Measurements from ENCODE around the gene SPEG. TPM values are rescaled to one million over a fixed set of nuclear protein-coding genes. Genes with fewer than 3 reads are reported as not detected.

SPEG gene
- total RNA-seq, 1 experiment from 2014 or later = 33.3 TPM

- no peak for DNase-seq (ENCODE audit: low read depth)
These were observed 78.0 kb downstream of the SPEG start for GRCh38 chr2:219512524-219513216.

GRCh38 chr2:219513787-219514186, 79.1 kb downstream of the SPEG start:
- DNase-seq (ENCODE audit: low read depth) = no peak

GRCh38 chr2:219514196-219514761, 79.6 kb downstream of the SPEG start, which contains the start of gene ASIC4:
Gene ASIC4 (plus strand): TSS chr2:219514482. CDS start chr2:219514725, 243 bp downstream.
- peak; percentile 48 for DNase-seq (ENCODE audit: low read depth)

- no peak for DNase-seq (ENCODE audit: low read depth)
These were observed 80.2 kb downstream of the SPEG start for GRCh38 chr2:219514836-219515235.

- DNase-seq (ENCODE audit: low read depth) = no peak
These were observed 81.4 kb downstream of the SPEG start for GRCh38 chr2:219515874-219516629.

- DNase-seq (ENCODE audit: low read depth) = no peak
These were observed 82.2 kb downstream of the SPEG start for GRCh38 chr2:219516888-219517287.

GRCh38 chr2:219517954-219518778, 83.5 kb downstream of the SPEG start:
- no peak for DNase-seq (ENCODE audit: low read depth)

- no peak for DNase-seq (ENCODE audit: low read depth)
These were observed 84.9 kb downstream of the SPEG start for GRCh38 chr2:219519526-219519916.

- DNase-seq (ENCODE audit: low read depth) = no peak
These were observed 85.4 kb downstream of the SPEG start for GRCh38 chr2:219520079-219520478.

GRCh38 chr2:219521066-219521880, 86.6 kb downstream of the SPEG start:
- DNase-seq (ENCODE audit: low read depth) = peak; percentile 77

GRCh38 chr2:219522111-219523030, 87.7 kb downstream of the SPEG start:
- peak; percentile 85 for DNase-seq (ENCODE audit: low read depth)

GRCh38 chr2:219523031-219523671, 88.5 kb downstream of the SPEG start:
- no peak for DNase-seq (ENCODE audit: low read depth)

- no peak for DNase-seq (ENCODE audit: low read depth)
These were observed 90.2 kb downstream of the SPEG start for GRCh38 chr2:219524817-219525216.

- no peak for DNase-seq (ENCODE audit: low read depth)
These were observed 91.0 kb downstream of the SPEG start for GRCh38 chr2:219525533-219526232.

- no peak for DNase-seq (ENCODE audit: low read depth)
These were observed 91.9 kb downstream of the SPEG start for GRCh38 chr2:219526320-219527075.

GRCh38 chr2:219527076-219527394, 92.4 kb downstream of the SPEG start:
- no peak for DNase-seq (ENCODE audit: low read depth)

GRCh38 chr2:219527472-219527871, 92.8 kb downstream of the SPEG start:
- no peak for DNase-seq (ENCODE audit: low read depth)
